DND-41 (cell line): ENCODE data around the gene AVPI1.

Source experiments
- EZH2 ChIP-seq: IDR thresholded peaks from 3 replicates; pipeline ENCODE4 v1.6.1; 2012; ENCODE audit warnings: borderline replicate concordance, low read depth, mild to moderate bottlenecking, moderate library complexity, low read length, inconsistent platforms; ENCODE audit not compliant: severe bottlenecking
- TF ChIP-seq, protein P1 (sequence below): IDR thresholded peaks from 2 replicates; pipeline ENCODE4 v1.5.1; 2012; ENCODE audit warnings: borderline replicate concordance, low read length, moderate library complexity, mild to moderate bottlenecking; ENCODE audit not compliant: poor library complexity, severe bottlenecking; ENCODE audit errors: extremely low read depth

DNA sequence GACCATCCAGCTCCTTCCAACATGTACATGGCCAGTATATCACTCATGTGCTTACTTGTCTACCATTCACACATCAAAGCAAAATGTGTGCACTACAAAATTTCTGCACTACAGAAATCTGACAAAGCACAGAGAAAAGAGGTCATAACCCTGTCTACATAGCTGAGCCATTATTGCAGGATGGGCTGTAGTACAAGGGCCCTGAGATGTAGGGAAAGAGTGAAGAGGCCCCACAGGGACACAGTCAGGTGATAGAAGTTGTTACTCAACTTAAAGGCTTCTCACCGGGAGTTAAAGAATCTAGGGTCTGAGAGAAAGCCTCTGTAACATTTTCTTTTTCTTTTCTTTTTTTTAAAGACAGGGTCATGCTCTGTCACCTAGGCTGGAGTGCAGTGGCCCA is 17.5 kb downstream of the AVPI1 start:
- TF ChIP-seq EZH2: no peak
- TF ChIP-seq, protein P1, sequence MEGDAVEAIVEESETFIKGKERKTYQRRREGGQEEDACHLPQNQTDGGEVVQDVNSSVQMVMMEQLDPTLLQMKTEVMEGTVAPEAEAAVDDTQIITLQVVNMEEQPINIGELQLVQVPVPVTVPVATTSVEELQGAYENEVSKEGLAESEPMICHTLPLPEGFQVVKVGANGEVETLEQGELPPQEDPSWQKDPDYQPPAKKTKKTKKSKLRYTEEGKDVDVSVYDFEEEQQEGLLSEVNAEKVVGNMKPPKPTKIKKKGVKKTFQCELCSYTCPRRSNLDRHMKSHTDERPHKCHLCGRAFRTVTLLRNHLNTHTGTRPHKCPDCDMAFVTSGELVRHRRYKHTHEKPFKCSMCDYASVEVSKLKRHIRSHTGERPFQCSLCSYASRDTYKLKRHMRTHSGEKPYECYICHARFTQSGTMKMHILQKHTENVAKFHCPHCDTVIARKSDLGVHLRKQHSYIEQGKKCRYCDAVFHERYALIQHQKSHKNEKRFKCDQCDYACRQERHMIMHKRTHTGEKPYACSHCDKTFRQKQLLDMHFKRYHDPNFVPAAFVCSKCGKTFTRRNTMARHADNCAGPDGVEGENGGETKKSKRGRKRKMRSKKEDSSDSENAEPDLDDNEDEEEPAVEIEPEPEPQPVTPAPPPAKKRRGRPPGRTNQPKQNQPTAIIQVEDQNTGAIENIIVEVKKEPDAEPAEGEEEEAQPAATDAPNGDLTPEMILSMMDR: no peak
